ENCODE measurements around the gene OR10V1.

GRCh38 chr11:59692915-59693314 is 20.7 kb downstream of the OR10V1 start:
- no peak for TF ChIP-seq CTCF (conservative IDR thresholded peaks at IDR 0.05 in 1 of 2, IDR thresholded peaks at IDR 0.05 in 1 of 2; ENCODE audit: low read depth in 1 of 2, low read length in 2 of 2)
- no peak for TF ChIP-seq EZH2 (IDR thresholded peaks at IDR 0.05; ENCODE audit: low read length, missing control alignments)
